ENCODE measurements around the gene MRPS18B.

Gene MRPS18B

GRCh38 chr6:30654798-30655742, 37.4 kb downstream of the MRPS18B start:
- Histone ChIP-seq H3K27ac (replicated peaks) (no peak overlapping the region; the same call in 1 of the 2 replicates), H3K27me3 (ENCODE audit: insufficient read depth, poor library complexity, severe bottlenecking) (no peaks in the 10 kb centered on the region), H3K4me3 (replicated peaks; ENCODE audit: insufficient read depth, low read length) (no peak overlapping the region)
- no peak for DNase-seq (ENCODE audit: low read depth in 1 of 2, low spot score in 1 of 2)
- TF ChIP-seq, protein P1, sequence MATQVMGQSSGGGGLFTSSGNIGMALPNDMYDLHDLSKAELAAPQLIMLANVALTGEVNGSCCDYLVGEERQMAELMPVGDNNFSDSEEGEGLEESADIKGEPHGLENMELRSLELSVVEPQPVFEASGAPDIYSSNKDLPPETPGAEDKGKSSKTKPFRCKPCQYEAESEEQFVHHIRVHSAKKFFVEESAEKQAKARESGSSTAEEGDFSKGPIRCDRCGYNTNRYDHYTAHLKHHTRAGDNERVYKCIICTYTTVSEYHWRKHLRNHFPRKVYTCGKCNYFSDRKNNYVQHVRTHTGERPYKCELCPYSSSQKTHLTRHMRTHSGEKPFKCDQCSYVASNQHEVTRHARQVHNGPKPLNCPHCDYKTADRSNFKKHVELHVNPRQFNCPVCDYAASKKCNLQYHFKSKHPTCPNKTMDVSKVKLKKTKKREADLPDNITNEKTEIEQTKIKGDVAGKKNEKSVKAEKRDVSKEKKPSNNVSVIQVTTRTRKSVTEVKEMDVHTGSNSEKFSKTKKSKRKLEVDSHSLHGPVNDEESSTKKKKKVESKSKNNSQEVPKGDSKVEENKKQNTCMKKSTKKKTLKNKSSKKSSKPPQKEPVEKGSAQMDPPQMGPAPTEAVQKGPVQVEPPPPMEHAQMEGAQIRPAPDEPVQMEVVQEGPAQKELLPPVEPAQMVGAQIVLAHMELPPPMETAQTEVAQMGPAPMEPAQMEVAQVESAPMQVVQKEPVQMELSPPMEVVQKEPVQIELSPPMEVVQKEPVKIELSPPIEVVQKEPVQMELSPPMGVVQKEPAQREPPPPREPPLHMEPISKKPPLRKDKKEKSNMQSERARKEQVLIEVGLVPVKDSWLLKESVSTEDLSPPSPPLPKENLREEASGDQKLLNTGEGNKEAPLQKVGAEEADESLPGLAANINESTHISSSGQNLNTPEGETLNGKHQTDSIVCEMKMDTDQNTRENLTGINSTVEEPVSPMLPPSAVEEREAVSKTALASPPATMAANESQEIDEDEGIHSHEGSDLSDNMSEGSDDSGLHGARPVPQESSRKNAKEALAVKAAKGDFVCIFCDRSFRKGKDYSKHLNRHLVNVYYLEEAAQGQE (IDR thresholded peaks at IDR 0.05; ENCODE audit: insufficient replicate concordance, low read depth), result no peak
- TF ChIP-seq SPI1 (IDR thresholded peaks at IDR 0.05; ENCODE audit: borderline replicate concordance, low read depth) (no peak), GABPA (IDR thresholded peaks at IDR 0.05; ENCODE audit: low read depth) (no peak), POLR2AphosphoS5 (IDR thresholded peaks at IDR 0.05; ENCODE audit: low read depth) (no peak)
- TF ChIP-seq, protein P2, sequence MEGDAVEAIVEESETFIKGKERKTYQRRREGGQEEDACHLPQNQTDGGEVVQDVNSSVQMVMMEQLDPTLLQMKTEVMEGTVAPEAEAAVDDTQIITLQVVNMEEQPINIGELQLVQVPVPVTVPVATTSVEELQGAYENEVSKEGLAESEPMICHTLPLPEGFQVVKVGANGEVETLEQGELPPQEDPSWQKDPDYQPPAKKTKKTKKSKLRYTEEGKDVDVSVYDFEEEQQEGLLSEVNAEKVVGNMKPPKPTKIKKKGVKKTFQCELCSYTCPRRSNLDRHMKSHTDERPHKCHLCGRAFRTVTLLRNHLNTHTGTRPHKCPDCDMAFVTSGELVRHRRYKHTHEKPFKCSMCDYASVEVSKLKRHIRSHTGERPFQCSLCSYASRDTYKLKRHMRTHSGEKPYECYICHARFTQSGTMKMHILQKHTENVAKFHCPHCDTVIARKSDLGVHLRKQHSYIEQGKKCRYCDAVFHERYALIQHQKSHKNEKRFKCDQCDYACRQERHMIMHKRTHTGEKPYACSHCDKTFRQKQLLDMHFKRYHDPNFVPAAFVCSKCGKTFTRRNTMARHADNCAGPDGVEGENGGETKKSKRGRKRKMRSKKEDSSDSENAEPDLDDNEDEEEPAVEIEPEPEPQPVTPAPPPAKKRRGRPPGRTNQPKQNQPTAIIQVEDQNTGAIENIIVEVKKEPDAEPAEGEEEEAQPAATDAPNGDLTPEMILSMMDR (IDR thresholded peaks at IDR 0.05; ENCODE audit: insufficient read depth, low read length), result no peak

- no peak for DNase-seq (ENCODE audit: low read depth in 1 of 2, low spot score in 1 of 2)
- TF ChIP-seq, protein P2 (IDR thresholded peaks at IDR 0.05; ENCODE audit: insufficient read depth, low read length), result no peak
- TF ChIP-seq GABPA (IDR thresholded peaks at IDR 0.05; ENCODE audit: low read depth) (no peak), SPI1 (IDR thresholded peaks at IDR 0.05; ENCODE audit: borderline replicate concordance, low read depth) (no peak), POLR2AphosphoS5 (IDR thresholded peaks at IDR 0.05; ENCODE audit: low read depth) (no peak)
- TF ChIP-seq, protein P1 (IDR thresholded peaks at IDR 0.05; ENCODE audit: insufficient replicate concordance, low read depth), result no peak
- Histone ChIP-seq H3K4me3 (replicated peaks; ENCODE audit: insufficient read depth, low read length) (no peak overlapping the region), H3K27me3 (ENCODE audit: insufficient read depth, poor library complexity, severe bottlenecking) (no peaks in the 10 kb centered on the region), H3K27ac (replicated peaks) (no peak overlapping the region)
Observed at GRCh38 chr6:30655743-30656094, 38.1 kb downstream of the MRPS18B start.

DNA sequence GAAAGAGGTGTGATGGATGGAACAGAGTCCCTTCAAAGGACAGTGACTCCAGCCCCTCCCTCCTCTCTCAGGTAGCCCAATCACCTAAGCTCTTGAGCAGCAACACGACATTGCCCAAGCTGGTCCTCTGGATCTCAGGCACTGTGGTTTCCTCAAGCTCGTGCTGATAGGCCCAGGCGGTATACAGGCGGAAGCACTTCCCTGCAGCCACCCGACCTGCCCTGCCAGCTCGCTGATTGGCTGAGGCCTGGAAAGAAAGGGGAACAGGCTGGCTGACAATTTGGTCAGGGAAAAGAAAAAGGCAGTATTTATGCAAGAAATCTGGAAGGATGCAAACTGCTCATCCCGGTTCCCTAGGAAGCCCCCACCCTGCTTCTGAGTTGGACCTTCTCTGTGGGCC, 38.9 kb downstream of the MRPS18B start:
- no peak overlapping the region for H3K4me3 ChIP-seq (replicated peaks; ENCODE audit: insufficient read depth, low read length)
- TF ChIP-seq, protein P2 (IDR thresholded peaks at IDR 0.05; ENCODE audit: insufficient read depth, low read length), result no peak
- TF ChIP-seq GABPA (IDR thresholded peaks at IDR 0.05; ENCODE audit: low read depth), result peak; percentile 9; the same call in 1 of the 2 replicates
- peak; percentile 94 for TF ChIP-seq SPI1 (IDR thresholded peaks at IDR 0.05; ENCODE audit: borderline replicate concordance, low read depth)
- DNase-seq (ENCODE audit: low read depth in 1 of 2, low spot score in 1 of 2), result peak; percentile 71 to 95
- H3K27me3 ChIP-seq (ENCODE audit: insufficient read depth, poor library complexity, severe bottlenecking), result no peaks in the 10 kb centered on the region
- H3K27ac ChIP-seq (replicated peaks), result no peak overlapping the region

Measured in HL-60 (cell line).